Measurements from ENCODE around the gene PRRC2A. TPM values are rescaled to one million over a fixed set of nuclear protein-coding genes. Genes with fewer than 3 reads are reported as not detected.

The PRRC2A gene
- total RNA-seq, 1 donor from 2014 or later: 133 TPM

DNA sequence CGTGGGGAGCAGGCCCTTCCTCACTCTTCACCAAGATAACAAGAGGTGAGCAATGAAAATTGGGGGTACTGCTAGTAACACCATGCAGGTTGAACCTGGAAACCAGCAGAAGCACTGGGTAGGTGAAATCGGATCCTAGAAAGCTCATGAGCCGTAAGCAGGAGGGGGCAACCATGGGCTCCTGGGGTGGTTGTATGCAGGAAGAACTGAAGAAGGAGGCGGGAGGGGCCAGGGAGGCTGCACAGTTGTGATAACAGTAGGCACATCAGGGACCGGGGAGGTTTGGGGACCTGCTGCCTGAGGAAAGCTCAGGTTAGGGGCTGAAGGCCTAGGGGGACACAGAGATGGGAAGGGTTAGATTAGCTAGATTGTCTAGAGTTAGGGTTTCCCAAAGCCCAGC is 66.0 kb downstream of the PRRC2A start:
- H3K36me3 ChIP-seq: peaks cover 70% of the 10 kb centered on the region
- DNase-seq (no peak), ATAC-seq (no peak)
- H3K27ac ChIP-seq: no peak overlapping the region
- H3K9me3 ChIP-seq: no peaks in the 10 kb centered on the region
- H3K4me1 ChIP-seq: peaks cover 18% of the 10 kb centered on the region
- intact Hi-C loops (cut with DNase I): no loop called here
- TF ChIP-seq, protein P1, sequence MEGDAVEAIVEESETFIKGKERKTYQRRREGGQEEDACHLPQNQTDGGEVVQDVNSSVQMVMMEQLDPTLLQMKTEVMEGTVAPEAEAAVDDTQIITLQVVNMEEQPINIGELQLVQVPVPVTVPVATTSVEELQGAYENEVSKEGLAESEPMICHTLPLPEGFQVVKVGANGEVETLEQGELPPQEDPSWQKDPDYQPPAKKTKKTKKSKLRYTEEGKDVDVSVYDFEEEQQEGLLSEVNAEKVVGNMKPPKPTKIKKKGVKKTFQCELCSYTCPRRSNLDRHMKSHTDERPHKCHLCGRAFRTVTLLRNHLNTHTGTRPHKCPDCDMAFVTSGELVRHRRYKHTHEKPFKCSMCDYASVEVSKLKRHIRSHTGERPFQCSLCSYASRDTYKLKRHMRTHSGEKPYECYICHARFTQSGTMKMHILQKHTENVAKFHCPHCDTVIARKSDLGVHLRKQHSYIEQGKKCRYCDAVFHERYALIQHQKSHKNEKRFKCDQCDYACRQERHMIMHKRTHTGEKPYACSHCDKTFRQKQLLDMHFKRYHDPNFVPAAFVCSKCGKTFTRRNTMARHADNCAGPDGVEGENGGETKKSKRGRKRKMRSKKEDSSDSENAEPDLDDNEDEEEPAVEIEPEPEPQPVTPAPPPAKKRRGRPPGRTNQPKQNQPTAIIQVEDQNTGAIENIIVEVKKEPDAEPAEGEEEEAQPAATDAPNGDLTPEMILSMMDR (IDR thresholded peaks at IDR 0.05): no peak
- H3K27me3 ChIP-seq (ENCODE audit: low read depth): no peaks in the 10 kb centered on the region
- H3K4me3 ChIP-seq: no peak overlapping the region

DNA sequence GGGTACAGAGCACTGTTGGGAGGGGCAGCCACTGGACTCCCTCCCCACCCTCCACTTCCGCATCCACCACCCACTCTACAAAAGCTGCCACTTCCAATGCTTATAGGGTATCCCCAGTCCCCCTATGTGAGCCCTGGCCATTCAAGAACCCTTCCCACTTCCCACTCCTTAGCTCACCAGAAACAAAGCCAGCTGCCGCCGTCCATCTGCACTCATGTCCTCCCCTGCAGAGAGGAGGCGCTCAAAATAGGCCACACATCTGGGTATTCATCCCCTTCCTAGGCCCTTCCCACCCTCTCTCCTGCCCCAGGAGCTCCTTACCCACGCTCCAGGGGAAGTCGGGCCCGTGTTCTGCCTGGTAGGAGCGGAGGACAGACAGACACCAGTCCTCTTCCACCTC is 66.8 kb downstream of the PRRC2A start:
- H3K36me3 ChIP-seq: peaks cover 78% of the 10 kb centered on the region
- TF ChIP-seq, protein P1 (IDR thresholded peaks at IDR 0.05): no peak
- H3K27me3 ChIP-seq (ENCODE audit: low read depth): no peaks in the 10 kb centered on the region
- H3K4me3 ChIP-seq: no peak overlapping the region
- H3K27ac ChIP-seq: no peak overlapping the region
- intact Hi-C loops (cut with DNase I): no loop called here
- H3K4me1 ChIP-seq: peaks cover 10% of the 10 kb centered on the region
- H3K9me3 ChIP-seq: no peaks in the 10 kb centered on the region
- no peak for DNase-seq
- ATAC-seq: no peak

Small RNAs within 50 kb of the gene (microRNA-seq; reads per million reads assigned to microRNA genes)
- gene MIR6832 (ENCODE audit: borderline number of aligned reads): not detected

Other genes starting within 250 kb of the PRRC2A start
- 33.1 TPM for gene MICA, start 217.1 kb upstream of the PRRC2A start, total RNA-seq
- 13.8 TPM for gene MICB, start 122.6 kb upstream of the PRRC2A start, total RNA-seq
- not detected for gene MCCD1, start 91.8 kb upstream of the PRRC2A start, total RNA-seq
- 265 TPM for gene DDX39B, start 78.7 kb upstream of the PRRC2A start, total RNA-seq
- gene ATP6V1G2, start 74.1 kb upstream of the PRRC2A start, total RNA-seq: 1.6 TPM
- gene NFKBIL1, start 73.1 kb upstream of the PRRC2A start, total RNA-seq: 17.8 TPM
- not detected for gene LTA, start 48.4 kb upstream of the PRRC2A start, total RNA-seq
- 4.5 TPM for gene TNF, start 45.1 kb upstream of the PRRC2A start, total RNA-seq
- gene LTB, start 38.3 kb upstream of the PRRC2A start, total RNA-seq: 10.0 TPM
- gene LST1, start 34.4 kb upstream of the PRRC2A start, total RNA-seq: 127 TPM
- gene NCR3, start 27.7 kb upstream of the PRRC2A start, total RNA-seq: 2.6 TPM
- gene AIF1, start 5.5 kb upstream of the PRRC2A start, total RNA-seq: 109 TPM
- 253 TPM for gene BAG6, start 31.9 kb downstream of the PRRC2A start, total RNA-seq
- gene APOM, start 35.2 kb downstream of the PRRC2A start, total RNA-seq: 1.6 TPM
- 24.7 TPM for gene C6orf47, start 40.1 kb downstream of the PRRC2A start, total RNA-seq
- 15.4 TPM for gene GPANK1, start 44.3 kb downstream of the PRRC2A start, total RNA-seq
- 117 TPM for gene CSNK2B, start 45.4 kb downstream of the PRRC2A start, total RNA-seq
- 11.0 TPM for gene LY6G5B, start 49.3 kb downstream of the PRRC2A start, total RNA-seq
- 2.9 TPM for gene LY6G5C, start 60.4 kb downstream of the PRRC2A start, total RNA-seq
- gene ABHD16A, start 82.6 kb downstream of the PRRC2A start, total RNA-seq: 56.4 TPM
- gene LY6G6F, start 86.2 kb downstream of the PRRC2A start, total RNA-seq: 0.97 TPM
- not detected for gene LY6G6D, start 94.6 kb downstream of the PRRC2A start, total RNA-seq
- gene LY6G6C, start 101.0 kb downstream of the PRRC2A start, total RNA-seq: not detected
- gene MPIG6B, start 102.7 kb downstream of the PRRC2A start, total RNA-seq: 2.6 TPM
- 67.0 TPM for gene DDAH2, start 108.6 kb downstream of the PRRC2A start, total RNA-seq
- 310 TPM for gene CLIC1, start 115.8 kb downstream of the PRRC2A start, total RNA-seq
- 14.9 TPM for gene MSH5, start 119.3 kb downstream of the PRRC2A start, total RNA-seq
- 1.2 TPM for gene SAPCD1, start 141.9 kb downstream of the PRRC2A start, total RNA-seq
- gene VWA7, start 156.6 kb downstream of the PRRC2A start, total RNA-seq: 4.2 TPM
- 44.1 TPM for gene VARS1, start 175.0 kb downstream of the PRRC2A start, total RNA-seq
- 30.5 TPM for gene LSM2, start 186.3 kb downstream of the PRRC2A start, total RNA-seq
- 2.5 TPM for gene HSPA1L, start 194.6 kb downstream of the PRRC2A start, total RNA-seq
- gene HSPA1A, start 194.8 kb downstream of the PRRC2A start, total RNA-seq: 230 TPM
- gene HSPA1B, start 207.0 kb downstream of the PRRC2A start, total RNA-seq: 122 TPM
- 70.5 TPM for gene NEU1, start 242.1 kb downstream of the PRRC2A start, total RNA-seq